ENCODE measurements around the gene RUFY1.
"Not testable (repeated sequence)": the region's sequence is repeated elsewhere in the genome, so short reads cannot be mapped to it uniquely, and the experiment has no call there.

The RUFY1 gene

GRCh38 chr5:179542170-179542569 is 8.2 kb upstream of the RUFY1 start:
- DNase-seq (ENCODE audit: low read depth), result no peak

GRCh38 chr5:179543275-179543674 is 7.1 kb upstream of the RUFY1 start:
- DNase-seq (ENCODE audit: low read depth), result not testable (repeated sequence)

DNA sequence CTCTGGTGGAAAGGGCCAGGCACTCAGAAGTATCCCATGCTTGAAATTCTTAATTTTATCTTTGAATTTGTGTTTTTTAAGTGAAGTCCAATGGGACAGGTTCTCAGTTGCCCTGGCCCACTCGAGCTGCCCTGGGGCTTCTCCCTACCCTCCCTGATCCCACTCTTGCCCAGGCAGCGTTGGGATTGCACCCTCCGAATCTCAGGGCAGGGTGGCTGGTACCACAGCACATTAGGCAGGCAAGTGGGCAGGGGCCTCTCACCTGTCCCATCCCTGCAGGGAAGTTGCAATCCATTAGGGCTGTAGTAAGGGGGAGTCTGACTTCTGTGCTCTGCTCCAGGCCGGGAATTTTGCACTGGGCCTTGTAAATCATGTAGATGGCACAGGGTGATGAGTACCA is 2.7 kb downstream of the RUFY1 start:
- DNase-seq (ENCODE audit: low read depth), result no peak

GRCh38 chr5:179553875-179554274 is 3.5 kb downstream of the RUFY1 start:
- no peak for DNase-seq (ENCODE audit: low read depth)

DNA sequence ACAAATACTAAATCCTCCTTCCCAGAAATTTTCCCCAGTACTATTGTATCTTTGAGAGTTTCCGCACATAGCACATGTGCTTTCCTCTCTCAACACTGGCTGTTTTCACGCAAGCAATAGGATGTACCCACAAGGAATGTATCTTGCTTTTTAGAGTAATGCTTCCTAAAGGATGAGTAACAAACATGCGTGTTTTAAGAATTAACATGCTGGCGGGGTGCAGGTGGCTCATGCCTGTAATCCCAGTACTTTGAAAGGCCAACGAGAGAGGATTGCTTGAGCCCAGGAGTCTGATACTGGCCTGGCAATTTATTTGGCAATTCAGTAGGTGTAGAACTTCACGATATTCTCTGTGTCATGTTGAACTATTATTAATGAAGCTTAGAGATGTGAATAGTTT is 4.6 kb downstream of the RUFY1 start:
- DNase-seq (ENCODE audit: low read depth), result no peak

DNA sequence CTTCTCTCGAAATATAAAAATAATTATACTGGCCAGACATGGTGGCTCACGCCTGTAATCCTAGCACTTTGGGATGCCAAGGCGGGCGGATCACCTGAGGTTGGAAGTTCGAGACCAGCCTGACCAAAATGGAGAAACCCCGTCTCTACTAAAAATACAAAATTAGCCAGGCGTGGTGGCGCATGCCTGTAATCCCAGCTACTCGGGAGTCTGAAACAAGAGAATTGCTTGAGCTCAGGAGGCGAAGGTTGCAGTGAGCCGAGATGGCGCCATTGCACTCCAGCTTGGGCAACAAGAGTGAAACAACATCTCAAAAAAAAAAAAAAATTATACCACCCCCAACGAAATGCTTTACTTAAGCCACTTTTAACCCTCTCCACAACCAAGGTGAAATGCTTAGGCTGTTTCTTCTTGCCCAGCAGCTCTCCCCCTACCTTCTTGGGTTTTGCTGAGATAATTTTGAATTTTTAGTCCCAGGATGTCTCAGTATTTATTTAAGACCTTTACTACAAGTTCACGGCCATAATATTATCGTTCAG is 8.0 kb downstream of the RUFY1 start:
- not testable (repeated sequence) for DNase-seq (ENCODE audit: low read depth)

- no peak for DNase-seq (ENCODE audit: low read depth)
Measured at GRCh38 chr5:179558932-179559283, 8.6 kb downstream of the RUFY1 start.

DNA sequence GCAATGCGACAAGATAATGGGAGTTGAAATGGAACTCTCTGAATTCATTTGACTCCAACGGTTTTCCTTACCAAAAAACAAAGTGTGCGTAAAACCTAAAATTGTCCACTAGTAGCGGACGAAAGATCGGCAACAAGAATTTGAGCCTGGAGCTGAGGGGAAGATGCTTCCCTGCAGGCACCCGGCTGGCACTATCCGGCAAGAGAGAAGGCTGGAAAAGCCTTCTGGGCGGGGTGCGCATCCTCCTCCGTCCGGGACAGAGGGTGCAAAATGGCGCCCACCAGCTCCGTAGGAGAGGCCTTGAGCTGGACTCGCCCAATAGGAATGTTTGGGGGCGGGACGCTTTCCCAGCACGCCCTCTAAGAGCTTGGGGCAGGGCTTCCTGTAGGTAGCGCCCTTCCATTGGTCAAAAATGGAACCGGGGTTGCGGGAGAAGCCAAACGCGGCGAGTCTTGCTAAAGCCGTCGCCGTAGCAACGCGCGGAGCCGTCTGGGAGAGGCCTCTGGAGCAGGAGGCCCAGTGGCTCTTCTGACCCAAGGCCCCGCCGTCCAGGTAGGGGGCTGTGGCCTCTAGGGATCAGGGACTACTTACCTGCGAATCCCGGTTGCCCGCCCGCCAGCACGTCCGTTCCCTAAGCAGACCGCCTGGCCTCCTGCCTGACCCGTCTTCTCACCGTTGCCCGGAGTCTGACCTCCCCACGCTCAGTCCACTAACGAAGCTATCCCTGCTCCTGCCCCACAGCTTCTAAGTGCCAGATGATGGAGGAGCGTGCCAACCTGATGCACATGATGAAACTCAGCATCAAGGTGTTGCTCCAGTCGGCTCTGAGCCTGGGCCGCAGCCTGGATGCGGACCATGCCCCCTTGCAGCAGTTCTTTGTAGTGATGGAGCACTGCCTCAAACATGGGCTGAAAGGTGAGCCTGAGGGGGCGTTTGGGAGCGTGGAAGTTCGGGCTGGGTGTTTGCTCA is 9.2 kb downstream of the RUFY1 start:
- peak; percentile 97 for DNase-seq (ENCODE audit: low read depth)

GRCh38 chr5:179564526-179564925 is 14.2 kb downstream of the RUFY1 start:
- no peak for DNase-seq (ENCODE audit: low read depth)

DNA sequence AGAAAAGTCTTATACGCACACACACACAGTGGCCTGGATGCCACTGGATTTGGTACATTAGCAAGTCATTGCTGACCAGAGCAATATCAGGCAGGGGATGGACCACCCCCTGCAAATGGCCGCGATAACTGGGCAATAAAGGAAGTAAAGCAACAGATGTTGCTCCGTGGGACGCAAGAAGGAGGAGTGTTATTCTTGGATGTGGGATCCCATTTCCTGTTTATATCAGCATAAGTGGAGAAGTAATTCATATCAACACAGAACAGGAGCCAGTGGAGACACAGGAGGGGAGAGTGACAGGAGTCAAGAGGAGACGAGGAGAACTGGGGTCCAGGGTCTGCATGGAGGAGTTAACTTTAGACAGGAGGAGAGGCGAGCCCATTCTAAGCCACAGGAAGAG is 18.4 kb downstream of the RUFY1 start:
- DNase-seq (ENCODE audit: low read depth), result no peak

DNA sequence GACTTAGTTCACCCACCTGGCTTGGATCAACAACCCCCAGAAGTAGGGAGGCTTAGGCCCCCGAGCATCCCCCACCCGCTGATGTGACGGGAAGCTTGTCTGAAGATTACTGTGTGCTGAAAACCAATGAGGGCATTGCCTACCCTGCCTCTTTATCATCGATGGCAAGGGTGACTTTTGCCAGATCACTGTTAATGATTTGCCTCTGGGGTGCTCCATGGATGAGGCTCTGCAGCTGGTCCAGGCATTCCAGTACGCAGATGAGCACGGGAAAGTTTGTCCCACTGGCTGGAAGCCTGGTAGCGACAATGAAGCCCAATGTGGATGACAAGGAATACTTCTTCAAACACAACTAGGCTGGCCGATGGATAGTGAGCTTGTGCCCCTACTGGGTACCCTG is 22.0 kb downstream of the RUFY1 start:
- no peak for DNase-seq (ENCODE audit: low read depth)

- DNase-seq (ENCODE audit: low read depth), result no peak
Measured at GRCh38 chr5:179577286-179577960, 27.1 kb downstream of the RUFY1 start.

DNA sequence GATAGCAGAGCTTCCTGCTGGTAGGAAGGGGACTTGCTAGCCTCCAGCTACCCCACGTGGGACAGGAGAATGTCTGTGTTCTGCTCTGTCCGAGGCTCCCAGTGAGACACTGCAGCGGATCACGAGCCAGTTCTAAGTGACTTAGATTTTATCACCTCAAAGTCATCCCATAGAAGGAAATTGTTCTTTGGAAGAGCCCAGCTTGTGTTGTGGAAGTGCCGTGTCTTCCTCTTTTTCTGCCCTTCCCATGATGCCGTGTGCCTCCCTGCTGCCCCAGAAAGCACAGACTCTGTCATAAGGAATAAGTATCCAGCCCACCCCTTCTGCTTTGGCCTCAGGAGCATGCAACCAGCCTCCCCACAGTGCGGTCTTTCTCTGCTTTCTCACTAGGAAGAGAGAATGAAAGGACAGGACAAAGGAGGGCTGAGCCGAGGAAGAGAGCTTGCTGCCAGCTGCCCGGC is 35.6 kb downstream of the RUFY1 start:
- no peak for DNase-seq (ENCODE audit: low read depth)

GRCh38 chr5:179588166-179588565 is 37.8 kb downstream of the RUFY1 start:
- no peak for DNase-seq (ENCODE audit: low read depth)

- no peak for DNase-seq (ENCODE audit: low read depth)
Measured at GRCh38 chr5:179595916-179596315, 45.6 kb downstream of the RUFY1 start.

GRCh38 chr5:179596421-179596820 is 46.1 kb downstream of the RUFY1 start:
- DNase-seq (ENCODE audit: low read depth), result no peak

GRCh38 chr5:179599100-179599499 is 48.7 kb downstream of the RUFY1 start:
- DNase-seq (ENCODE audit: low read depth), result no peak

GRCh38 chr5:179599566-179599965 is 49.2 kb downstream of the RUFY1 start:
- no peak for DNase-seq (ENCODE audit: low read depth)

DNA sequence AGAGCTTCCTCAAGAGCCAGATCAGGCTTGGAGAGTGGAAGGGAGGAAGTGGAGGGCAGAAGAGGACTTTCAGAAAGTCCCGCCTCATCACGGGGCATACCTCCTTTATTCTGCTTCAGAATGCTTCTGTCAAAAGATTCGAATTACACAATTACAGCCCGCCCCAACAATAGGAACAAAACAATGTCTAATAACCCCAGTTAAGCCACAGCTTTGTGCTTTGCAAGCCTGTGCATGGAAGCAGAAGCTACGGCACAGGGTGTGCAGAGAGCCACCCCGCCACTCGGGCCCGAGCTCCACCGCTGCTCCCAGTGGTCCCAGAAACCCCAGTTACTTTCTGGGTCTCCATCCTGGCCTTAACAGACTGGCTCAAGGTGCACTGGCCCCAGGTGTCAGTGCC is 49.6 kb downstream of the RUFY1 start:
- no peak for DNase-seq (ENCODE audit: low read depth)

DNA sequence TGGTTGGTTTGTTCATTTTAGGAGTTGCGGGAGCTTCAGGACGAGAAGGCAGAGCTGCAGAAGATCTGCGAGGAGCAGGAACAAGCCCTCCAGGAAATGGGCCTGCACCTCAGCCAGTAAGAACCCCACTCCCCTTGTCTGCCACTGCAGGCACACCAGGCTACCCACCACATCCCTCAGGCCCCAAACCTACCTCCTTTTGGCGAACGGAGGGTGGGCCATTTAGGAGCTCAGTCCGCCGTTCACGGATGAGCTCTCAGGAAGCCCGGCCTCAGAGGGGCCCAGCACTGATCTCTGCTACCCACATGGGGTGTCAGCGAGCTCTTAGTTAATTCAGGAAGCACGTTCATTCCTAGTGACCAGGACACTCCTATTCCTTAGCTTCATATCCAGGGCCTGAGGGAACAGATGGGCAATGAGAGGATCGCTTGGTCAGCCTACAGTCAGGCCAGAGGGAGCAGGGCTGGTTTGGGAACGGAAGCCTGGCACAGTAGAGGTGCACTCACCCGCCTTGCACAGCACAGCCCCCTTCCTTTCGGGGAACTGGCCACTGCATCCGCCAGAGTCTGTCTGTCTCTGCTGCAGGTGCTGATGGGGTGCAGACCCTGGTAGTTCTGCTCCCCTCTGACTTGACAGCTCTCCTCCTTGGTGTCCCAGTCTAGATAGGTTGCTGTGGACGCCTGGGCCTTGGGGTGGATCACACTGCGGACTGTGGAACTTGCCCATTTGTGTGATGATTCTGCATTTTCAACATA is 51.7 kb downstream of the RUFY1 start:
- DNase-seq (ENCODE audit: low read depth), result no peak

DNA sequence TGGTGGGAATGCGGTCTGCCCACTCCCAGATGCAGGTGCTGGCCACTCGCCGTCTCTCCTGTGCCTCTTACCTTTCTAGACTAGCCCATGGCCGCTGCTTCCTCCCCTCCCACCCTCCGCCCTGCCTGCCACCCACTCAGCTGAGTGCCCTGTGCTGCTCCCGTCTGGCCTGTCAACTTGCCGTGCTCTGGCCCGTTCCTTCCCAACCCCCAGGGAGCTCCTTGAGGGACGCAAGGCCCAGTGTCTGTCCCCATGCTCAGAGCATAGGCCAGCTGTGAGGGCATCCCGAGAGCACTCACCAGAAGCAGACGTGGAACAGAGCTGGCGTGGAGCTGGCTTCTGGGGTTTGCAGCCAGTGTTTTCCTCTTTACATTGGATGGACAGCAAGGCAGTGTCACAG is 53.0 kb downstream of the RUFY1 start:
- no peak for DNase-seq (ENCODE audit: low read depth)

Measured in GM04504 (cell line).